H9 (cell line): Measurements from ENCODE around the gene KRTAP9-8. TPM values are rescaled to one million over a fixed set of nuclear protein-coding genes. Genes with fewer than 3 reads are reported as not detected.

Experiments
- DNase-seq: peaks from one replicate; pipeline ENCODE4 v3.0.0-alpha.2; 2017
- H2AFZ ChIP-seq: one replicate; pipeline ENCODE4 v1.6.1; 2013; ENCODE audit warnings: mild to moderate bottlenecking, low read length, control low read depth, moderate library complexity
- H2AK5ac ChIP-seq: 2 replicates; pipeline ENCODE4 v1.6.1; 2013; ENCODE audit warnings: low read length, control low read depth, mixed read lengths; ENCODE audit not compliant: insufficient read length
- H2BK120ac ChIP-seq: one replicate; pipeline ENCODE4 v1.6.1; 2013; ENCODE audit warnings: low read depth, mild to moderate bottlenecking, low read length, control low read depth, inconsistent platforms; ENCODE audit not compliant: poor library complexity, severe bottlenecking
- H2BK12ac ChIP-seq: 2 replicates; pipeline ENCODE4 v1.6.1; 2013; ENCODE audit warnings: low read length, control low read depth, mixed read lengths, low read depth; ENCODE audit not compliant: insufficient read length
- H2BK15ac ChIP-seq: 2 replicates; pipeline ENCODE4 v1.6.1; 2013; ENCODE audit warnings: low read depth, low read length, control low read depth
- H2BK20ac ChIP-seq: one replicate; pipeline ENCODE4 v1.6.1; 2013; ENCODE audit warnings: low read depth, mild to moderate bottlenecking, low read length, control low read depth, inconsistent platforms; ENCODE audit not compliant: poor library complexity, severe bottlenecking
- H2BK5ac ChIP-seq: 2 replicates; pipeline ENCODE4 v1.6.1; 2013; ENCODE audit warnings: low read length, control low read depth, mixed read lengths; ENCODE audit not compliant: insufficient read length
- H3K14ac ChIP-seq: 2 replicates; pipeline ENCODE4 v1.6.1; 2013; ENCODE audit warnings: low read length, control low read depth; ENCODE audit not compliant: insufficient read depth
- H3K18ac ChIP-seq: 2 replicates; pipeline ENCODE4 v1.6.1; 2013; ENCODE audit warnings: low read depth, mild to moderate bottlenecking, mixed read lengths, low read length, control low read depth; ENCODE audit not compliant: insufficient read length
- H3K23ac ChIP-seq: 2 replicates; pipeline ENCODE4 v1.6.1; 2013; ENCODE audit warnings: low read length, control low read depth, mixed read lengths, low read depth; ENCODE audit not compliant: insufficient read length
- H3K23me2 ChIP-seq: 2 replicates; pipeline ENCODE4 v1.6.1; 2013; ENCODE audit warnings: low read depth, mild to moderate bottlenecking, mixed read lengths, low read length, control low read depth; ENCODE audit not compliant: insufficient read length, poor library complexity, severe bottlenecking
- H3K27ac ChIP-seq: 2 replicates; pipeline ENCODE4 v1.5.1; 2013; ENCODE audit warnings: low read length, control low read depth, mixed read lengths, low read depth; ENCODE audit not compliant: insufficient read length
- H3K27me3 ChIP-seq: 2 replicates; pipeline ENCODE4 v1.6.1; 2013; ENCODE audit warnings: low read length, control low read depth, inconsistent platforms; ENCODE audit not compliant: insufficient read depth
- H3K4ac ChIP-seq: 2 replicates; pipeline ENCODE4 v1.6.1; 2013; ENCODE audit warnings: low read depth, mild to moderate bottlenecking, control low read depth, inconsistent platforms, low read length, moderate library complexity
- H3K4me1 ChIP-seq: 2 replicates; pipeline ENCODE4 v1.6.1; 2013; ENCODE audit warnings: low read length, control low read depth, inconsistent platforms; ENCODE audit not compliant: insufficient read depth
- H3K4me2 ChIP-seq: 2 replicates; pipeline ENCODE4 v1.6.1; 2013; ENCODE audit warnings: low read length, control low read depth, mixed read lengths; ENCODE audit not compliant: insufficient read length, insufficient read depth
- H3K56ac ChIP-seq: 2 replicates; pipeline ENCODE4 v1.6.1; 2013; ENCODE audit warnings: low read depth, mild to moderate bottlenecking, mixed read lengths, low read length, control low read depth; ENCODE audit not compliant: insufficient read length
- H3K79me1 ChIP-seq: 2 replicates; pipeline ENCODE4 v1.6.1; 2013; ENCODE audit warnings: low read depth, mild to moderate bottlenecking, moderate library complexity, low read length, control low read depth, inconsistent platforms; ENCODE audit not compliant: insufficient read depth, poor library complexity, severe bottlenecking
- H3K79me2 ChIP-seq: 2 replicates; pipeline ENCODE4 v1.6.1; 2013; ENCODE audit warnings: low read length, control low read depth, inconsistent platforms; ENCODE audit not compliant: insufficient read depth
- H3K9ac ChIP-seq: 2 replicates; pipeline ENCODE4 v1.6.1; 2013; ENCODE audit warnings: low read length, control low read depth, mixed read lengths; ENCODE audit not compliant: insufficient read length; ENCODE audit errors: extremely low read depth
- H3K9me3 ChIP-seq: one replicate; pipeline ENCODE4 v1.6.1; 2013; ENCODE audit warnings: low read depth, low read length, inconsistent platforms; ENCODE audit not compliant: control insufficient read depth
- H3T11ph ChIP-seq: one replicate; pipeline ENCODE4 v1.6.1; 2013; ENCODE audit warnings: mild to moderate bottlenecking, low read length, control low read depth, inconsistent platforms
- H4K20me1 ChIP-seq: one replicate; pipeline ENCODE4 v1.6.1; 2013; ENCODE audit not compliant: control insufficient read depth, insufficient read length, insufficient read depth
- H4K5ac ChIP-seq: 2 replicates; pipeline ENCODE4 v1.6.1; 2013; ENCODE audit warnings: low read depth, mild to moderate bottlenecking, mixed read lengths, low read length, control low read depth; ENCODE audit not compliant: insufficient read length
- H4K8ac ChIP-seq: replicated peaks from 2 replicates; pipeline ENCODE4 v1.6.1; 2013; ENCODE audit warnings: low read length, control low read depth, mixed read lengths, low read depth; ENCODE audit not compliant: insufficient read length
- H4K91ac ChIP-seq: 2 replicates; pipeline ENCODE4 v1.6.1; 2013; ENCODE audit warnings: low read depth, mild to moderate bottlenecking, moderate library complexity, mixed read lengths, low read length, control low read depth; ENCODE audit not compliant: insufficient read length
- H3K27ac Mint-ChIP-seq, 3 experiments: 2 replicates in 2 of 3; 3 replicates in 1 of 3; pipeline ENCODE4 v1.8.0; 2020 to 2021; ENCODE audit warnings: mixed read lengths in 3 of 3, mild to moderate bottlenecking in 1 of 3, moderate library complexity in 1 of 3
- H3K27me3 Mint-ChIP-seq: 2 replicates; pipeline ENCODE4 v1.8.0; 2021; ENCODE audit warnings: low read depth, mild to moderate bottlenecking, moderate library complexity, mixed read lengths
- H3K36me3 Mint-ChIP-seq, 3 experiments: 2 replicates in 2 of 3; 3 replicates in 1 of 3; pipeline ENCODE4 v1.8.0; 2020 to 2021; ENCODE audit warnings: low read depth in 3 of 3, mixed read lengths in 3 of 3; ENCODE audit not compliant: insufficient read depth in 1 of 3
- H3K4me1 Mint-ChIP-seq, 2 experiments: 2 replicates each; pipeline ENCODE4 v1.8.0; 2020; ENCODE audit warnings: mixed read lengths in 2 of 2
- H3K4me3 Mint-ChIP-seq, 2 experiments: 2 replicates in 1 of 2; 3 replicates in 1 of 2; pipeline ENCODE4 v1.8.0; 2020 to 2021; ENCODE audit warnings: mild to moderate bottlenecking in 2 of 2, mixed read lengths in 2 of 2, moderate library complexity in 1 of 2
- H3K9me3 Mint-ChIP-seq, 2 experiments: 2 replicates in 1 of 2; 3 replicates in 1 of 2; pipeline ENCODE4 v1.8.0; 2020; ENCODE audit warnings: mild to moderate bottlenecking in 2 of 2, mixed read lengths in 2 of 2, moderate library complexity in 1 of 2
- CTCF ChIP-seq: fragments of 200-600 bp; sonication (generic); conservative IDR thresholded peaks from 3 replicates; pipeline ENCODE4 v1.8.0; 2021; ENCODE audit warnings: antibody characterized with exemption, mild to moderate bottlenecking
- WGBS: extraction: QIAGEN DNeasy Blood & Tissue Kit; methylation state at CpG from one replicate; pipeline ENCODE4 v1.1.7; 2013; ENCODE audit warnings: missing lambda C conversion rate, low lambda C conversion rate, mixed read lengths; ENCODE audit not compliant: insufficient read length; ENCODE audit errors: extremely low coverage; 5-methylcytosine and 5-hydroxymethylcytosine counted together
- total RNA-seq: library from RNA; stranded (reverse); gene quantifications from 2 replicates; pipeline ENCODE4 v1.2.1, GENCODE V29; 2021

Gene KRTAP9-8
- total RNA-seq, 1 experiment from 2014 or later: not detected

DNA sequence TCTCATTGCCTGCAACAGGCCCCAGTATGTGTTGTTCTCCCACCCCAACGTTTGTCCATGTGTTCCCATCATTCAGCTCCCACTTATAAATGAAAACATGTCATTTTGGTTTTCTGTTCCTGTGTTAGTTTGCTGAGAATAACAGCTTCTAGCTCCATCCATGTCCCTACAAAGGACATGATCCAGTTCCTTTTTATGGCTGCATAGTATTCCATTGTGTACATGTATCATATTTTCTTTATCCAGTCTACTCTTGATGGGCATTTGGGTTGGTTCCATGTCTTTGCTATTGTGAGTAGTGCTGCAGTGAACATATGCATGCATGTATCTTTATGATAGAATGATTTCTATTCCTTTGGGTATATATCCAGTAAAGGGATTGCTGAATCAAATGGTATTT is 22.1 kb upstream of the KRTAP9-8 start:
- Histone ChIP-seq H3K4ac (no peak overlapping the region), H2BK5ac (no peak overlapping the region), H2AK5ac (no peak overlapping the region), H3K56ac (no peak overlapping the region), H3K79me2 (no peaks in the 10 kb centered on the region), H3K27me3 (no peaks in the 10 kb centered on the region), H2BK12ac (no peak overlapping the region), H3K23me2 (no peaks in the 10 kb centered on the region), H4K91ac (no peak overlapping the region), H2BK20ac (no peak overlapping the region), H3T11ph (no peak overlapping the region), H2BK120ac (no peak overlapping the region), H3K4me1 (no peaks in the 10 kb centered on the region), H3K27ac (no peak overlapping the region), H3K18ac (no peak overlapping the region), H3K23ac (no peak overlapping the region), H3K9ac (no peak overlapping the region), H3K4me2 (no peak overlapping the region), H4K8ac (no peak overlapping the region), H3K9me3 (no peaks in the 10 kb centered on the region), H3K79me1 (no peaks in the 10 kb centered on the region), H2AFZ (no peak overlapping the region), H3K14ac (no peak overlapping the region), H4K5ac (no peak overlapping the region), H2BK15ac (no peak overlapping the region), H4K20me1 (no peaks in the 10 kb centered on the region)
- peaks cover 3% of the 10 kb centered on the region; the same call in 1 of the 2 replicates for H3K27me3 Mint-ChIP-seq
- peaks cover 0 to 2% of the 10 kb centered on the region in 2 experiments; a peak in 1 of 4 replicates for H3K4me1 Mint-ChIP-seq
- TF ChIP-seq CTCF: no peak
- H3K9me3 Mint-ChIP-seq: peaks cover 3 to 4% of the 10 kb centered on the region in 2 experiments; a peak in 2 of 5 replicates
- H3K4me3 Mint-ChIP-seq: no peak overlapping the region
- no peaks in the 10 kb centered on the region; a peak in 1 of 7 replicates for H3K36me3 Mint-ChIP-seq
- H3K27ac Mint-ChIP-seq: no peak overlapping the region
- DNase-seq: no peak
- WGBS: no CpG with 5 or more reads among the region's 1 CpG
